ENCODE data around the gene LPIN2.

LPIN2 gene

GRCh38 chr18:2970772-2971659 lies 41.9 kb downstream of the LPIN2 start:
- Histone ChIP-seq H3K9ac (ENCODE audit: low read depth, low read length) (no peak overlapping the region), H3K27ac (ENCODE audit: low read length) (peak overlapping the region; percentile 63), H3K9me3 (ENCODE audit: insufficient read depth, low read length, severe bottlenecking) (no peaks in the 10 kb centered on the region), H3K4me2 (ENCODE audit: insufficient read depth, low read length) (peak overlapping the region; percentile 26; the same call in 1 of the 2 replicates), H3K27me3 (ENCODE audit: insufficient read depth, low read length, poor library complexity) (no peaks in the 10 kb centered on the region), H3K4me3 (ENCODE audit: low read depth in 1 of 2, low read length in 2 of 2) (no peak overlapping the region), H3K79me2 (ENCODE audit: insufficient read depth, low read length) (peaks cover 50% of the 10 kb centered on the region), H2AFZ (ENCODE audit: low read depth, low read length) (no peak overlapping the region), H4K20me1 (ENCODE audit: insufficient read depth, low read length) (peaks cover 3% of the 10 kb centered on the region; the same call in 1 of the 2 replicates), H3K36me3 (ENCODE audit: insufficient read depth, low read length) (no peaks in the 10 kb centered on the region), H3K4me1 (ENCODE audit: insufficient read depth, low read length) (peaks cover 37% of the 10 kb centered on the region)
- TF ChIP-seq EZH2 (IDR thresholded peaks at IDR 0.05; ENCODE audit: borderline replicate concordance, low read depth, low read length, severe bottlenecking): no peak
- DNase-seq: peak; percentile 72
- peak; percentile 84 for ATAC-seq (ENCODE audit: insufficient read depth, low read depth)

- Histone ChIP-seq H3K79me2 (ENCODE audit: insufficient read depth, low read length) (peaks cover 50% of the 10 kb centered on the region), H4K20me1 (ENCODE audit: insufficient read depth, low read length) (peaks cover 3% of the 10 kb centered on the region; the same call in 1 of the 2 replicates), H2AFZ (ENCODE audit: low read depth, low read length) (no peak overlapping the region), H3K9ac (ENCODE audit: low read depth, low read length) (no peak overlapping the region), H3K27ac (ENCODE audit: low read length) (no peak overlapping the region), H3K4me3 (ENCODE audit: low read depth in 1 of 2, low read length in 2 of 2) (no peak overlapping the region), H3K27me3 (ENCODE audit: insufficient read depth, low read length, poor library complexity) (no peaks in the 10 kb centered on the region), H3K36me3 (ENCODE audit: insufficient read depth, low read length) (no peaks in the 10 kb centered on the region), H3K9me3 (ENCODE audit: insufficient read depth, low read length, severe bottlenecking) (no peaks in the 10 kb centered on the region), H3K4me2 (ENCODE audit: insufficient read depth, low read length) (no peak overlapping the region), H3K4me1 (ENCODE audit: insufficient read depth, low read length) (peaks cover 37% of the 10 kb centered on the region)
- DNase-seq: no peak
- no peak for ATAC-seq (ENCODE audit: insufficient read depth, low read depth)
- TF ChIP-seq CTCF (IDR thresholded peaks at IDR 0.05; ENCODE audit: borderline replicate concordance, extremely low read depth, low read length, poor library complexity, severe bottlenecking) (no peak), EZH2 (IDR thresholded peaks at IDR 0.05; ENCODE audit: borderline replicate concordance, low read depth, low read length, severe bottlenecking) (no peak)
Measured at GRCh38 chr18:2970344-2970743, 42.6 kb downstream of the LPIN2 start.

- no peak overlapping the region for H2AFZ ChIP-seq (ENCODE audit: low read depth, low read length)
- H3K9me3 ChIP-seq (ENCODE audit: insufficient read depth, low read length, severe bottlenecking): no peaks in the 10 kb centered on the region
- peaks cover 50% of the 10 kb centered on the region for H3K79me2 ChIP-seq (ENCODE audit: insufficient read depth, low read length)
- DNase-seq (no peak), ATAC-seq (ENCODE audit: insufficient read depth, low read depth) (peak; percentile 34; the same call in 1 of the 3 replicates)
- no peaks in the 10 kb centered on the region for H3K36me3 ChIP-seq (ENCODE audit: insufficient read depth, low read length)
- no peak overlapping the region for H3K4me2 ChIP-seq (ENCODE audit: insufficient read depth, low read length)
- H3K9ac ChIP-seq (ENCODE audit: low read depth, low read length): no peak overlapping the region
- H3K27ac ChIP-seq (ENCODE audit: low read length): no peak overlapping the region
- peaks cover 3% of the 10 kb centered on the region; the same call in 1 of the 2 replicates for H4K20me1 ChIP-seq (ENCODE audit: insufficient read depth, low read length)
- H3K4me3 ChIP-seq (ENCODE audit: low read depth in 1 of 2, low read length in 2 of 2): no peak overlapping the region
- H3K27me3 ChIP-seq (ENCODE audit: insufficient read depth, low read length, poor library complexity): no peaks in the 10 kb centered on the region
- TF ChIP-seq EZH2 (IDR thresholded peaks at IDR 0.05; ENCODE audit: borderline replicate concordance, low read depth, low read length, severe bottlenecking) (no peak), CTCF (IDR thresholded peaks at IDR 0.05; ENCODE audit: borderline replicate concordance, extremely low read depth, low read length, poor library complexity, severe bottlenecking) (no peak)
- H3K4me1 ChIP-seq (ENCODE audit: insufficient read depth, low read length): peaks cover 37% of the 10 kb centered on the region
Measured at GRCh38 chr18:2969695-2970094, 43.2 kb downstream of the LPIN2 start.

GRCh38 chr18:2968606-2969005 lies 44.3 kb downstream of the LPIN2 start:
- peaks cover 37% of the 10 kb centered on the region for H3K4me1 ChIP-seq (ENCODE audit: insufficient read depth, low read length)

More at GRCh38 chr18:2968606-2969005, 44.3 kb downstream of the LPIN2 start:
- 0 out of 2 replicates have a peak overlapping the region, but pooled peaks have one; percentile 19 for H3K27ac ChIP-seq (ENCODE audit: low read length)
- TF ChIP-seq CTCF (IDR thresholded peaks at IDR 0.05; ENCODE audit: borderline replicate concordance, extremely low read depth, low read length, poor library complexity, severe bottlenecking) (no peak), EZH2 (IDR thresholded peaks at IDR 0.05; ENCODE audit: borderline replicate concordance, low read depth, low read length, severe bottlenecking) (no peak)
- peaks cover 3% of the 10 kb centered on the region; the same call in 1 of the 2 replicates for H4K20me1 ChIP-seq (ENCODE audit: insufficient read depth, low read length)
- no peak overlapping the region for H3K4me3 ChIP-seq (ENCODE audit: low read depth in 1 of 2, low read length in 2 of 2)
- ATAC-seq (ENCODE audit: insufficient read depth, low read depth): no peak
- no peaks in the 10 kb centered on the region for H3K27me3 ChIP-seq (ENCODE audit: insufficient read depth, low read length, poor library complexity)
- H3K9me3 ChIP-seq (ENCODE audit: insufficient read depth, low read length, severe bottlenecking): no peaks in the 10 kb centered on the region
- H3K79me2 ChIP-seq (ENCODE audit: insufficient read depth, low read length): peaks cover 52% of the 10 kb centered on the region
- H3K36me3 ChIP-seq (ENCODE audit: insufficient read depth, low read length): no peaks in the 10 kb centered on the region
- DNase-seq: no peak
- H3K4me2 ChIP-seq (ENCODE audit: insufficient read depth, low read length): no peak overlapping the region
- H3K9ac ChIP-seq (ENCODE audit: low read depth, low read length): no peak overlapping the region
- H2AFZ ChIP-seq (ENCODE audit: low read depth, low read length): no peak overlapping the region
